Activated naive CD4-positive, alpha-beta T cell treated with anti-CD3 and anti-CD28 coated beads for 36 hours (primary cell): ENCODE measurements around the gene H2AZ2. TPM values are rescaled to one million over a fixed set of nuclear protein-coding genes. Genes with fewer than 3 reads are reported as not detected.
A peak's percentile ranks its signal among the peaks of the same experiment; 100 is the strongest.
"Not testable (repeated sequence)": the region's sequence is repeated elsewhere in the genome, so short reads cannot be mapped to it uniquely, and the experiment has no call there.

Experiments used
- CTCF ChIA-PET: fragments of 350-600 bp; sonication (Branson Sonifier 250); formaldehyde crosslinking; loops from one replicate; lab custom pipeline; 2021; ENCODE audit warnings: antibody characterized with exemption; lab: Charles Lee
- DNase-seq: peaks from one replicate; pipeline ENCODE4 v3.0.0-alpha.2; 2020
- H3K27ac Mint-ChIP-seq: one replicate; pipeline ENCODE4 v1.8.0; 2021; ENCODE audit warnings: mild to moderate bottlenecking, mixed read lengths
- H3K27me3 Mint-ChIP-seq: one replicate; pipeline ENCODE4 v1.8.0; 2021; ENCODE audit warnings: low read depth, mixed read lengths
- H3K36me3 Mint-ChIP-seq: one replicate; pipeline ENCODE4 v1.8.0; 2021; ENCODE audit warnings: low read depth, mixed read lengths
- H3K4me1 Mint-ChIP-seq: one replicate; pipeline ENCODE4 v1.8.0; 2021; ENCODE audit warnings: low read depth, mixed read lengths
- H3K4me3 Mint-ChIP-seq: one replicate; pipeline ENCODE4 v1.8.0; 2021; ENCODE audit warnings: mild to moderate bottlenecking, moderate library complexity, mixed read lengths
- H3K9me3 Mint-ChIP-seq: one replicate; pipeline ENCODE4 v1.8.0; 2021; ENCODE audit warnings: mixed read lengths
- intact Hi-C: fragments of 100-400 bp; cut with micrococcal nuclease; formaldehyde crosslinking; loops from one replicate; pipeline ENCODE4 v1.15.1; 2023
- total RNA-seq, 2 experiments: library from RNA; stranded (reverse); gene quantifications; one replicate each; pipeline ENCODE4 v1.2.3, GENCODE V29; 2021

Gene H2AZ2
- total RNA-seq, 2 experiments from 2014 or later, result 344 to 361 TPM

- no peak for DNase-seq
- Mint-ChIP-seq H3K27me3 (no peaks in the 10 kb centered on the region), H3K4me3 (peak overlapping the region; percentile 19), H3K9me3 (no peaks in the 10 kb centered on the region), H3K36me3 (peaks cover 19% of the 10 kb centered on the region), H3K27ac (no peak overlapping the region), H3K4me1 (peaks cover 10% of the 10 kb centered on the region)
- CTCF ChIA-PET, result interaction anchor here (0.6 to 0.7 kb wide), 2 partner anchors 45 to 200 kb away, joined by 3 read pairs; no protein-coding TSS in a partner anchor
- intact Hi-C loops, result no loop called here
These were observed 53.6 kb downstream of the H2AZ2 start for GRCh38 chr7:44794331-44794730.

- H3K27me3 Mint-ChIP-seq, result no peaks in the 10 kb centered on the region
- H3K27ac Mint-ChIP-seq, result no peak overlapping the region
- DNase-seq, result no peak
- CTCF ChIA-PET, result interaction anchor here (0.6 to 0.7 kb wide), 2 partner anchors 46 to 200 kb away, joined by 3 read pairs; no protein-coding TSS in a partner anchor
- no peaks in the 10 kb centered on the region for H3K9me3 Mint-ChIP-seq
- no peak overlapping the region for H3K4me3 Mint-ChIP-seq
- peaks cover 17% of the 10 kb centered on the region for H3K36me3 Mint-ChIP-seq
- intact Hi-C loops, result no loop called here
- peaks cover 8% of the 10 kb centered on the region for H3K4me1 Mint-ChIP-seq
These were observed 54.0 kb downstream of the H2AZ2 start for GRCh38 chr7:44793919-44794318.

GRCh38 chr7:44791278-44792219, 56.3 kb downstream of the H2AZ2 start:
- Mint-ChIP-seq H3K36me3 (no peaks in the 10 kb centered on the region), H3K4me3 (no peak overlapping the region), H3K4me1 (no peaks in the 10 kb centered on the region), H3K27me3 (no peaks in the 10 kb centered on the region), H3K27ac (no peak overlapping the region), H3K9me3 (no peaks in the 10 kb centered on the region)
- CTCF ChIA-PET, result interaction anchor here (0.8 kb wide), 1 partner anchor 19 kb away, joined by 3 read pairs; no protein-coding TSS in a partner anchor
- intact Hi-C loops, result no loop called here
- no peak for DNase-seq

- Mint-ChIP-seq H3K27me3 (no peaks in the 10 kb centered on the region), H3K4me1 (no peaks in the 10 kb centered on the region), H3K36me3 (no peaks in the 10 kb centered on the region), H3K27ac (no peak overlapping the region), H3K9me3 (no peaks in the 10 kb centered on the region), H3K4me3 (no peak overlapping the region)
- CTCF ChIA-PET, result no interaction called here
- intact Hi-C loops, result no loop called here
- DNase-seq, result no peak
These were observed 57.9 kb downstream of the H2AZ2 start for GRCh38 chr7:44789990-44790389.

GRCh38 chr7:44787762-44788161, 60.1 kb downstream of the H2AZ2 start:
- CTCF ChIA-PET, result no interaction called here

GRCh38 chr7:44787041-44787440, 60.8 kb downstream of the H2AZ2 start:
- intact Hi-C loops, result no loop called here
- DNase-seq, result no peak
- no peaks in the 10 kb centered on the region for H3K36me3 Mint-ChIP-seq
- H3K4me3 Mint-ChIP-seq, result no peak overlapping the region
- CTCF ChIA-PET, result interaction anchor here (1.0 kb wide), 1 partner anchor 12 kb away, joined by 3 read pairs; no protein-coding TSS in a partner anchor
- H3K9me3 Mint-ChIP-seq, result peaks cover 5% of the 10 kb centered on the region
- H3K4me1 Mint-ChIP-seq, result no peaks in the 10 kb centered on the region
- no peak overlapping the region for H3K27ac Mint-ChIP-seq
- H3K27me3 Mint-ChIP-seq, result no peaks in the 10 kb centered on the region

More at GRCh38 chr7:44787762-44788161, 60.1 kb downstream of the H2AZ2 start:
- DNase-seq, result no peak
- intact Hi-C loops, result no loop called here
- Mint-ChIP-seq H3K36me3 (no peaks in the 10 kb centered on the region), H3K4me1 (no peaks in the 10 kb centered on the region), H3K27ac (no peak overlapping the region), H3K4me3 (no peak overlapping the region), H3K9me3 (peaks cover 5% of the 10 kb centered on the region), H3K27me3 (no peaks in the 10 kb centered on the region)

- DNase-seq, H3K36me3 Mint-ChIP-seq, intact Hi-C loops, H3K27ac Mint-ChIP-seq, H3K9me3 Mint-ChIP-seq, H3K4me1 Mint-ChIP-seq, H3K4me3 Mint-ChIP-seq, H3K27me3 Mint-ChIP-seq: not testable (repeated sequence)
- CTCF ChIA-PET, result interaction anchor here (0.7 kb wide), 1 partner anchor 75 kb away, joined by 3 read pairs; no protein-coding TSS in a partner anchor
These were observed 62.7 kb downstream of the H2AZ2 start for GRCh38 chr7:44785218-44785617.

- CTCF ChIA-PET, result no interaction called here
- Mint-ChIP-seq H3K4me3 (no peak overlapping the region), H3K36me3 (no peaks in the 10 kb centered on the region), H3K27me3 (no peaks in the 10 kb centered on the region), H3K9me3 (peaks cover 5% of the 10 kb centered on the region), H3K27ac (no peak overlapping the region), H3K4me1 (no peaks in the 10 kb centered on the region)
- no peak for DNase-seq
- intact Hi-C loops, result no loop called here
These were observed 63.5 kb downstream of the H2AZ2 start for GRCh38 chr7:44784364-44784763.

- intact Hi-C loops, result no loop called here
- Mint-ChIP-seq H3K27ac (no peak overlapping the region), H3K4me3 (no peak overlapping the region), H3K4me1 (no peaks in the 10 kb centered on the region), H3K27me3 (no peaks in the 10 kb centered on the region), H3K9me3 (peaks cover 5% of the 10 kb centered on the region), H3K36me3 (no peaks in the 10 kb centered on the region)
- DNase-seq, result no peak
- CTCF ChIA-PET, result interaction anchor here (0.6 kb wide), 1 partner anchor 17 kb away, joined by 3 read pairs; no protein-coding TSS in a partner anchor
These were observed 64.5 kb downstream of the H2AZ2 start for GRCh38 chr7:44783407-44783806.

GRCh38 chr7:44782460-44782859, 65.4 kb downstream of the H2AZ2 start:
- no peak overlapping the region for H3K4me3 Mint-ChIP-seq
- H3K4me1 Mint-ChIP-seq, result no peaks in the 10 kb centered on the region
- no peaks in the 10 kb centered on the region for H3K27me3 Mint-ChIP-seq
- peaks cover 5% of the 10 kb centered on the region for H3K9me3 Mint-ChIP-seq
- intact Hi-C loops, result no loop called here
- no peak overlapping the region for H3K27ac Mint-ChIP-seq
- no peak for DNase-seq
- CTCF ChIA-PET, result no interaction called here
- H3K36me3 Mint-ChIP-seq, result no peaks in the 10 kb centered on the region
